Fibroblast of mammary gland (primary cell): ENCODE data around the gene SND1.

Experiments used
- DNase-seq: peaks from one replicate; pipeline ENCODE4 v3.0.0-alpha.2; 2010; ENCODE audit warnings: low read depth
- H3K4me3 ChIP-seq: 2 replicates; pipeline ENCODE4 v1.5.1; 2011; ENCODE audit warnings: low read depth, mild to moderate bottlenecking, low read length, moderate library complexity; ENCODE audit not compliant: control insufficient read depth
- TF ChIP-seq, protein P1 (sequence below): conservative IDR thresholded peaks from 2 replicates; pipeline ENCODE4 v1.5.1; 2011; ENCODE audit warnings: low read depth, low read length, inconsistent platforms; ENCODE audit not compliant: control insufficient read depth, insufficient read depth

The SND1 gene

DNA sequence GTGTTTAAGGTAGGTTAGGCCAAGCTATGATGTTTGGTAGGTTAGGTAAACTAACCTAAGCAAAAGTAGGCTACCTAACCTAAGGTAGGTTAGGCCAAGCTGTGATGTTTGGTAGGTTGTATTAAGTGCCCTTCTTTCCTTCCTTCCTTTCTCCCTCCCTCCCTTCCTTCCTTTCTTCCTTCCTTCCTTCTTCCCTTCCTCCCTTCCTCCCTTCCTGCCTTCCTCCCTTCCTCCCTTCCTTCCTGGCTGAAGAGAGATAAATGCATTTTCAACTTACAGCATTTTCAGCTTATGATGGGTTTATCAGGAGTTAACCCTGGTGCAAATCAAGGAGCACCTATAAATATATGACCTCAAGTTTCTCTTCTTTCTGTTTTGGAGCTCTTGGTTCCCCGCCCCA lies 56.2 kb downstream of the SND1 start:
- no peak overlapping the region for H3K4me3 ChIP-seq
- DNase-seq: no peak
- TF ChIP-seq, protein P1, sequence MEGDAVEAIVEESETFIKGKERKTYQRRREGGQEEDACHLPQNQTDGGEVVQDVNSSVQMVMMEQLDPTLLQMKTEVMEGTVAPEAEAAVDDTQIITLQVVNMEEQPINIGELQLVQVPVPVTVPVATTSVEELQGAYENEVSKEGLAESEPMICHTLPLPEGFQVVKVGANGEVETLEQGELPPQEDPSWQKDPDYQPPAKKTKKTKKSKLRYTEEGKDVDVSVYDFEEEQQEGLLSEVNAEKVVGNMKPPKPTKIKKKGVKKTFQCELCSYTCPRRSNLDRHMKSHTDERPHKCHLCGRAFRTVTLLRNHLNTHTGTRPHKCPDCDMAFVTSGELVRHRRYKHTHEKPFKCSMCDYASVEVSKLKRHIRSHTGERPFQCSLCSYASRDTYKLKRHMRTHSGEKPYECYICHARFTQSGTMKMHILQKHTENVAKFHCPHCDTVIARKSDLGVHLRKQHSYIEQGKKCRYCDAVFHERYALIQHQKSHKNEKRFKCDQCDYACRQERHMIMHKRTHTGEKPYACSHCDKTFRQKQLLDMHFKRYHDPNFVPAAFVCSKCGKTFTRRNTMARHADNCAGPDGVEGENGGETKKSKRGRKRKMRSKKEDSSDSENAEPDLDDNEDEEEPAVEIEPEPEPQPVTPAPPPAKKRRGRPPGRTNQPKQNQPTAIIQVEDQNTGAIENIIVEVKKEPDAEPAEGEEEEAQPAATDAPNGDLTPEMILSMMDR: no peak

DNA sequence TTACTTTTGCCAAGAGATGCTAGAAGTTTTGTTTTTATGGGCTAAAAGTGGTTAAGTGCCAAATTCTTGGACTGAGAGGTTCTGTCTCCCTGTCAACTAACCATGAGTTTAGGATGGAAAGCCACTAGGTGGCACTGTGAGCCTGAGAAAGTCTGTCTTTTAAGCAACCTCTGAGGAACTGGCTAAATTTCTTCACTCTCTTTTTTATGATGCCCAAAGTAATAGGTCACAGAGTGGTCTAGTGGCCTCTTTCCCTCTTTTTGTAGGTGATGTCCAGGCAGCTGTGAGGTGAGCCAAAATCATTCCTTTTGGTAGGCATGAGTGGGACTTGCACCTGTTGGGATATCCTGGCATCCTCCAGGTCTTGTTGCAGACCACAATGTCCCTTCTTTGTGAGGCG lies 56.8 kb downstream of the SND1 start:
- TF ChIP-seq, protein P1: peak; percentile 78
- peak; percentile 91 for DNase-seq
- H3K4me3 ChIP-seq: no peak overlapping the region

GRCh38 chr7:127710635-127711034 lies 58.6 kb downstream of the SND1 start:
- no peak for DNase-seq
- TF ChIP-seq, protein P1: no peak
- H3K4me3 ChIP-seq: no peak overlapping the region

DNA sequence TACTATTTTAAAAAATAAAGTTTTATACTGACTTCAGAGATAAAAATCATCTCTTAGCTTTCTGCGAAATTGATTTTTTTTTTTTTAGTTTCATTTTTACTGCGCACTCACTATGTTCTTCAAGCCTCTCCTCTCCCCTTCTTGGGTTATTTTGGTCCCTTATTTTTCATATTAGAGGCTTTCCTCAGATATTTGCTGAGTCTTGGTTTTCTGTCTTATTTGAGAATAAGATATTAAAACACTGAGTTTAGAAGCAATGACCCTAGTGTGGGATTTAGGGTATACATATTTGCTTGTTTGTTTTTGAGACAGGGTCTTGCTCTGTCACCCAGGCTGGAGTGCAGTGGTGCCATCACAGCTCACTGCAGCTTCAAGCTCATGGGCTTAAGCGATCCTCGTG lies 59.9 kb downstream of the SND1 start:
- no peak overlapping the region for H3K4me3 ChIP-seq
- TF ChIP-seq, protein P1: no peak
- DNase-seq: no peak

GRCh38 chr7:127713006-127713405 lies 61.0 kb downstream of the SND1 start:
- no peak for DNase-seq

GRCh38 chr7:127713758-127714157 lies 61.8 kb downstream of the SND1 start:
- DNase-seq: no peak

More at GRCh38 chr7:127713006-127713405, 61.0 kb downstream of the SND1 start:
- TF ChIP-seq, protein P1: no peak
- H3K4me3 ChIP-seq: no peak overlapping the region

More at GRCh38 chr7:127713758-127714157, 61.8 kb downstream of the SND1 start:
- no peak overlapping the region for H3K4me3 ChIP-seq
- TF ChIP-seq, protein P1: no peak
